ENCODE measurements around the gene PHF13. TPM values are rescaled to one million over a fixed set of nuclear protein-coding genes. Genes with fewer than 3 reads are reported as not detected.

Gene PHF13
- total and polyA plus RNA-seq, 10 of the 15 experiments (the other 5 are each of a cell fraction or from before 2014, with no cell fraction given) = 0.87 to 15.4 (median 5.1) TPM

DNA sequence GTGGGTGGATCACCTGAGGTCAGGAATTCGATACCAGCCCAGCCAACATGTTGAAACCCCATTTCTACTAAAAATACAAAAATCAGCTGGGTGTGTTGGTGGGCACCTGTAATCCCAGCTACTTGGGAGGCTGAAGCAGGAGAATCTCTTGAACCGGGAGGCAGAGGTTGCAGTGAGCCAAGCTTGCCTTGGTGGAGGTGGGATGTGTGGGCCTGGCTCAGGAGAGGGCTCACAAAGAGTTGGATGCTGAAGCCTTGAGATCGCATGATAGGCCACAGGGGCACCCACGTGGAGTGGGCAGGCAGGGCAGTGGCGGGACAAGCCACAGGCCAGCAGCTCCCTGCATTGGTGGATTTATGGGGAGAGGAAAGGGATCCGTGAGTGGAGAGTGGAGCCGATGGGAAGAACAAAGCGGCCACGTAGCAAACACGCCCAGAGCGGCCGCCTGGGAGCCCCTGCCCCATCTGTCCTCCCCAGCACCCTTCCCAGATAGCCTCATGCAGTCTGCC, 15.5 kb downstream of the PHF13 start:
- Histone ChIP-seq H3K4me1 (ENCODE audit: control insufficient read depth, insufficient read depth, low read length) (peaks cover 16% of the 10 kb centered on the region), H3K79me2 (ENCODE audit: control insufficient read depth, insufficient read depth, low read length) (peaks cover 22% of the 10 kb centered on the region), H2AFZ (ENCODE audit: control insufficient read depth, low read depth, low read length) (no peak overlapping the region), H3K36me3 (ENCODE audit: control insufficient read depth in 2 of 2, insufficient read depth in 2 of 2, low read length in 1 of 2) (peaks cover 7 to 9% of the 10 kb centered on the region in 2 experiments; a peak in 3 of 4 replicates), H3K4me2 (ENCODE audit: control insufficient read depth, insufficient read depth) (no peak overlapping the region), H4K20me1 (ENCODE audit: control insufficient read depth, insufficient read depth) (no peaks in the 10 kb centered on the region), H3K9ac (ENCODE audit: control insufficient read depth, insufficient read depth, low read length) (no peak overlapping the region), H3K27me3 (replicated peaks in 1 of 2; ENCODE audit: control insufficient read depth in 2 of 2, insufficient read depth in 2 of 2, low read length in 1 of 2) (no peaks in the 10 kb centered on the region), H3K27ac (ENCODE audit: control insufficient read depth, insufficient read depth) (no peak overlapping the region), H3K9me3 (replicated peaks; ENCODE audit: control insufficient read depth, insufficient read depth, low read length) (no peaks in the 10 kb centered on the region), H3K4me3 (no peak overlapping the region)
- no TSS peak for BruUV-seq (replicated peaks)
- in situ Hi-C loops (cut with MboI) (no loop called here), intact Hi-C loops (cut with micrococcal nuclease; ENCODE audit: unreplicated experiment) (no loop called here)
- TF ChIP-seq STAT1 (conservative IDR thresholded peaks at IDR 0.05) = no peak
- TF ChIP-seq YY1 (IDR thresholded peaks at IDR 0.05; ENCODE audit: low read depth, low read length) = no peak
- TF ChIP-seq MEF2A (IDR thresholded peaks at IDR 0.05; ENCODE audit: insufficient read depth, low read depth, low read length) = no peak
- no peak for TF ChIP-seq SMAD1 (IDR thresholded peaks at IDR 0.05; ENCODE audit: low read depth, partially characterized antibody)
- TF ChIP-seq, protein P1, sequence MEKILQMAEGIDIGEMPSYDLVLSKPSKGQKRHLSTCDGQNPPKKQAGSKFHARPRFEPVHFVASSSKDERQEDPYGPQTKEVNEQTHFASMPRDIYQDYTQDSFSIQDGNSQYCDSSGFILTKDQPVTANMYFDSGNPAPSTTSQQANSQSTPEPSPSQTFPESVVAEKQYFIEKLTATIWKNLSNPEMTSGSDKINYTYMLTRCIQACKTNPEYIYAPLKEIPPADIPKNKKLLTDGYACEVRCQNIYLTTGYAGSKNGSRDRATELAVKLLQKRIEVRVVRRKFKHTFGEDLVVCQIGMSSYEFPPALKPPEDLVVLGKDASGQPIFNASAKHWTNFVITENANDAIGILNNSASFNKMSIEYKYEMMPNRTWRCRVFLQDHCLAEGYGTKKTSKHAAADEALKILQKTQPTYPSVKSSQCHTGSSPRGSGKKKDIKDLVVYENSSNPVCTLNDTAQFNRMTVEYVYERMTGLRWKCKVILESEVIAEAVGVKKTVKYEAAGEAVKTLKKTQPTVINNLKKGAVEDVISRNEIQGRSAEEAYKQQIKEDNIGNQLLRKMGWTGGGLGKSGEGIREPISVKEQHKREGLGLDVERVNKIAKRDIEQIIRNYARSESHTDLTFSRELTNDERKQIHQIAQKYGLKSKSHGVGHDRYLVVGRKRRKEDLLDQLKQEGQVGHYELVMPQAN (conservative IDR thresholded peaks at IDR 0.05) = no peak
- no peak for TF ChIP-seq TAF1 (IDR thresholded peaks at IDR 0.05; ENCODE audit: borderline replicate concordance, low read depth, low read length)
- no peak for TF ChIP-seq ZNF592 (IDR thresholded peaks at IDR 0.05)
- TF ChIP-seq SREBF1 (IDR thresholded peaks at IDR 0.05; ENCODE audit: low read length) = no peak
- TF ChIP-seq SUZ12 (IDR thresholded peaks at IDR 0.05; ENCODE audit: unreplicated experiment) = no peak
- no peak for TF ChIP-seq CBFB (IDR thresholded peaks at IDR 0.05; ENCODE audit: low read depth)
- TF ChIP-seq RCOR1 (conservative IDR thresholded peaks at IDR 0.05; ENCODE audit: low read depth, low read length) = no peak
- TF ChIP-seq NBN (IDR thresholded peaks at IDR 0.05) = no peak
- TF ChIP-seq STAT3 (IDR thresholded peaks at IDR 0.05; ENCODE audit: low read depth, low read length) = no peak
- no peak for TF ChIP-seq NFXL1 (IDR thresholded peaks at IDR 0.05; ENCODE audit: borderline replicate concordance)
- no peak for TF ChIP-seq MTA2 (IDR thresholded peaks at IDR 0.05; ENCODE audit: low read depth)
- TF ChIP-seq SMAD5 (IDR thresholded peaks at IDR 0.05; ENCODE audit: low read depth) = no peak
- ATAC-seq = no peak
- ChIA-PET POLR2A (interaction anchor here (1.0 kb wide), 1 partner anchor 51 kb away, joined by 3 read pairs; no protein-coding TSS in a partner anchor), SMC1A (ENCODE audit: uncharacterized antibody, unreplicated experiment) (no interaction called here), RAD21 (ENCODE audit: unreplicated experiment) (no interaction called here), CTCF (no interaction called here)
- WGBS (ENCODE audit: insufficient coverage, insufficient replicate concordance, low lambda C conversion rate, missing lambda C conversion rate) = 91% methylated on average over 11 of the region's 12 CpGs
- FAIRE-seq = no peak
- no peak for DNase-seq (ENCODE audit: low read depth, low spot score)
